Lower lobe of right lung (tissue), 2 donors: Measurements from ENCODE around the gene PKD2. TPM values are rescaled to one million over a fixed set of nuclear protein-coding genes. Genes with fewer than 3 reads are reported as not detected.
A peak's percentile ranks its signal among the peaks of the same experiment; 100 is the strongest.

Source experiments
- ATAC-seq, 2 donors: fragments of 200-7000 bp; cut with Tn5 transposase; one replicate each; pipeline ENCODE4 v1.9.1; 2020 to 2022; ENCODE audit warnings: mild to moderate bottlenecking in 2 of 2, moderate library complexity in 2 of 2
- DNase-seq: peaks from one replicate; pipeline ENCODE4 v3.0.0-alpha.2; 2020
- H3K27ac ChIP-seq: fragments of 200-600 bp; one replicate; pipeline ENCODE4 v1.8.0; 2022
- H3K27me3 ChIP-seq: fragments of 200-600 bp; one replicate; pipeline ENCODE4 v1.8.0; 2022; ENCODE audit warnings: low read depth
- H3K36me3 ChIP-seq: fragments of 200-600 bp; one replicate; pipeline ENCODE4 v1.8.0; 2022; ENCODE audit warnings: mild to moderate bottlenecking
- H3K4me1 ChIP-seq: fragments of 200-600 bp; one replicate; pipeline ENCODE4 v1.8.0; 2022
- H3K4me3 ChIP-seq: fragments of 200-600 bp; one replicate; pipeline ENCODE4 v1.8.0; 2022; ENCODE audit warnings: mild to moderate bottlenecking
- H3K9me3 ChIP-seq: fragments of 200-600 bp; one replicate; pipeline ENCODE4 v1.8.0; 2022
- intact Hi-C: fragments of 100-400 bp; cut with DNase I; formaldehyde crosslinking; loops from one replicate; pipeline ENCODE4 v1.11.0; 2022
- total RNA-seq: library from RNA; stranded (reverse); fragmentation: NEBNext Ultra II Directional; extraction: Animal tissue kit (Norgen Biotek cat#: 25700); gene quantifications from one replicate; pipeline ENCODE4 v1.2.1, GENCODE V29; 2021
- TF ChIP-seq, protein P1 (sequence below): fragments of 200-600 bp; IDR thresholded peaks from one replicate; pipeline ENCODE4 v1.8.0; 2022; ENCODE audit warnings: antibody characterized with exemption, mild to moderate bottlenecking
- donor health status: DM: no; HTN: yes; CAD: no; lungs with severe emphysema.

The PKD2 gene
- total RNA-seq, 1 donor from 2014 or later = 21.4 TPM

DNA sequence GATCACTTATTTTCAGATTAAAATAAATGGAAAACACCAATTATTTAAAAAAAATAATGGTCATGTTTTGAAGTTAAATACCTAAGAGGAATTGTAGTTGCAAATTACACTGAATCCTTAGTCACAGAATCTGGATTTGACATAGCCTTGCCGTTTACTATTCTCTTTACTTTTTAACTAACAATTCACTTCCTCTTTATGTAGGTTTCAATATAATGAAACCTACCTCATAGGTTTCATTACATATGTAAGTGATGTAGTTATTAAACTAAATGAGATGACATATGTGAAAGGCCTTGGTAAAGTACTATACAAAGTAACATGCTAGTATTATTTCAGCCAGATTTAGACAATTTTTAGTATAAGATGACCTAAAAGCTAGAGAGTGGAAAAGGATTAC lies 25.4 kb upstream of the PKD2 start:
- Histone ChIP-seq H3K4me3 (no peak overlapping the region), H3K9me3 (no peaks in the 10 kb centered on the region), H3K27ac (no peak overlapping the region), H3K27me3 (peaks cover under 1% of the 10 kb centered on the region), H3K36me3 (no peaks in the 10 kb centered on the region), H3K4me1 (no peaks in the 10 kb centered on the region)
- DNase-seq (no peak), ATAC-seq (no peak)
- intact Hi-C loops = no loop called here
- TF ChIP-seq, protein P1, sequence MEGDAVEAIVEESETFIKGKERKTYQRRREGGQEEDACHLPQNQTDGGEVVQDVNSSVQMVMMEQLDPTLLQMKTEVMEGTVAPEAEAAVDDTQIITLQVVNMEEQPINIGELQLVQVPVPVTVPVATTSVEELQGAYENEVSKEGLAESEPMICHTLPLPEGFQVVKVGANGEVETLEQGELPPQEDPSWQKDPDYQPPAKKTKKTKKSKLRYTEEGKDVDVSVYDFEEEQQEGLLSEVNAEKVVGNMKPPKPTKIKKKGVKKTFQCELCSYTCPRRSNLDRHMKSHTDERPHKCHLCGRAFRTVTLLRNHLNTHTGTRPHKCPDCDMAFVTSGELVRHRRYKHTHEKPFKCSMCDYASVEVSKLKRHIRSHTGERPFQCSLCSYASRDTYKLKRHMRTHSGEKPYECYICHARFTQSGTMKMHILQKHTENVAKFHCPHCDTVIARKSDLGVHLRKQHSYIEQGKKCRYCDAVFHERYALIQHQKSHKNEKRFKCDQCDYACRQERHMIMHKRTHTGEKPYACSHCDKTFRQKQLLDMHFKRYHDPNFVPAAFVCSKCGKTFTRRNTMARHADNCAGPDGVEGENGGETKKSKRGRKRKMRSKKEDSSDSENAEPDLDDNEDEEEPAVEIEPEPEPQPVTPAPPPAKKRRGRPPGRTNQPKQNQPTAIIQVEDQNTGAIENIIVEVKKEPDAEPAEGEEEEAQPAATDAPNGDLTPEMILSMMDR = no peak

DNA sequence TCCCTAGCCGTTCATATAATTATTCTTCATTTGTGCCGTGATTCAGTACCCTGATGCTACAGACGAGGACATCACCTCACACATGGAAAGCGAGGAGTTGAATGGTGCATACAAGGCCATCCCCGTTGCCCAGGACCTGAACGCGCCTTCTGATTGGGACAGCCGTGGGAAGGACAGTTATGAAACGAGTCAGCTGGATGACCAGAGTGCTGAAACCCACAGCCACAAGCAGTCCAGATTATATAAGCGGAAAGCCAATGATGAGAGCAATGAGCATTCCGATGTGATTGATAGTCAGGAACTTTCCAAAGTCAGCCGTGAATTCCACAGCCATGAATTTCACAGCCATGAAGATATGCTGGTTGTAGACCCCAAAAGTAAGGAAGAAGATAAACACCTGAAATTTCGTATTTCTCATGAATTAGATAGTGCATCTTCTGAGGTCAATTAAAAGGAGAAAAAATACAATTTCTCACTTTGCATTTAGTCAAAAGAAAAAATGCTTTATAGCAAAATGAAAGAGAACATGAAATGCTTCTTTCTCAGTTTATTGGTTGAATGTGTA lies 24.9 kb upstream of the PKD2 start:
- Histone ChIP-seq H3K4me3 (no peak overlapping the region), H3K36me3 (no peaks in the 10 kb centered on the region), H3K27me3 (no peaks in the 10 kb centered on the region), H3K4me1 (no peaks in the 10 kb centered on the region), H3K27ac (no peak overlapping the region), H3K9me3 (no peaks in the 10 kb centered on the region)
- DNase-seq (no peak), ATAC-seq (no peak)
- intact Hi-C loops = no loop called here
- TF ChIP-seq, protein P1 = no peak

DNA sequence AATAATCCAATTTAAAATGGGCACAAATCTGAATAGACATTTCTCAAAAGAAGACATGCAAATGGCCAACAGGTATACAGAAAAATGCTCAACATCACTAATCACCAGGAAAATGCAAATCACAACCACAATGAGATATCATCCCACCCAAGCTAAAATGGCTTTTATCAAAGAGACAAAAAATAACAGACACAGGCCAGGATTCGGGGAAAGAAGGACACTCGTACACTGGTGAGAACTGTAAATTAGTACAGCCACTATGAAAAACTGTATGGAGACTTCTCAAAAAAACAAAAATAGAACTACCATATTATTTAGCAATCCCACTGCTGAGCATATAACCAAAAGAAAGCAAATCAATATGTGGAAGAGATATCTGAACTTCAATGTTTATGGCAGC lies 23.4 kb upstream of the PKD2 start:
- H3K9me3 ChIP-seq = no peaks in the 10 kb centered on the region
- H3K36me3 ChIP-seq = no peaks in the 10 kb centered on the region
- TF ChIP-seq, protein P1 = no peak
- H3K27ac ChIP-seq = no peak overlapping the region
- no peaks in the 10 kb centered on the region for H3K4me1 ChIP-seq
- intact Hi-C loops = no loop called here
- no peak for DNase-seq
- H3K27me3 ChIP-seq = no peaks in the 10 kb centered on the region
- no peak for ATAC-seq
- H3K4me3 ChIP-seq = no peak overlapping the region

DNA sequence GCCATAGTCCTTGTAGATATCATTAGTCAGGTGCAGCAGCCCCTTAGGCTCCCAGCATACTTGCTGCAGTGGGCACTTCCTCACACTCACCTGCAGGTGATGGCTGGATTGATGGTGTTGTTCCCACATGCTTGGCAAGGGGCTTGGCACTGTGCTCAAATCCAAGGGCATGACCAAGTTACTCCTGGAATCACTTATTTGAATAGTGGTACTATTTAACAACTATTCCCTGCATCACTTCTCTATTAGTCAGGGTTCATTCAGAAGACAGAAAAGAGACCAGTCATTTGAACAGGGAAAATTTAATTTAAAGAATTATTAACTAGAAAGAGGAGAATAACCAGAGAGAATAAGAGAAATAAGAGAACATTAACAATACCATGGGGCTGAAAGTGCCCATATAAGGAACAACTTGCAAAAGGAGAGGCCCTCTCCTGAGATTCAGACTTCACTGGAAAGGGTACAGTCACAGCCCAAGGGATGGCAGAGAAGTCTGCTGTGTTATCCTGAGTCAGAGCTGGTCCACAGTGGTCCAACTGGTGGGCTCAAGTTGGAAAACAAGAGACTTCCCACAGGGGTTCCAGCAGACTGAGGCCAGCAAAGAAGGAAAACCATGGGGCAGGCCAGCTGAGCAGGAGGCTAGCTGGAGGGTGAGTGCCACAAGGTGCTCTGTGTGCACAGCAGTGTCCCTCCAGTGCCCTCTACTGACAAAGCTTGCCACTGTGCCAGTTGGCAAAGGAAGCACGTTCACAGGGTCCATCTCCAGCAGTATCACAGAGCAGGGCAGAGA lies 22.1 kb upstream of the PKD2 start:
- intact Hi-C loops = no loop called here
- ATAC-seq (peak; percentile 81 to 88), DNase-seq (peak; percentile 57)
- Histone ChIP-seq H3K9me3 (no peaks in the 10 kb centered on the region), H3K36me3 (no peaks in the 10 kb centered on the region), H3K27me3 (no peaks in the 10 kb centered on the region), H3K4me3 (no peak overlapping the region), H3K4me1 (no peaks in the 10 kb centered on the region), H3K27ac (no peak overlapping the region)
- TF ChIP-seq, protein P1 = peak; percentile 54

DNA sequence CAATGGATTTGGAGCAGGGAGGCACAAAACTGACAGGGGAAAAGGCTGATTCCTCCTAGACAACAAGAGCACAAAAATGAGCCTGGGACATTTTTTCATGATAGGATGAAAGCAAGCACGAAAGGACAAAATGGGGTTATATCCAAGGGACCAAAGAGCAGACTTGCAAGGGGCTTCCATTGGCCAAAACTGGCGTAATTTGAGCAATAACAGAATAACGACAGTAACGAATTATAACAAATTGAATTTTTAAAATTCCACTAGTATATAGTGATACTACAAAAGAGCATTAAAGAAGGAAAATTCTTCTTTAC lies 21.6 kb upstream of the PKD2 start:
- Histone ChIP-seq H3K4me3 (no peak overlapping the region), H3K4me1 (no peaks in the 10 kb centered on the region), H3K36me3 (no peaks in the 10 kb centered on the region), H3K27ac (no peak overlapping the region), H3K9me3 (no peaks in the 10 kb centered on the region), H3K27me3 (no peaks in the 10 kb centered on the region)
- DNase-seq (no peak), ATAC-seq (no peak)
- TF ChIP-seq, protein P1 = peak; percentile 4
- intact Hi-C loops = no loop called here
